Measurements from ENCODE around the gene CDH19. TPM values are rescaled to one million over a fixed set of nuclear protein-coding genes. Genes with fewer than 3 reads are reported as not detected.

The CDH19 gene
- total RNA-seq, 2 donors from 2014 or later = not detected

DNA sequence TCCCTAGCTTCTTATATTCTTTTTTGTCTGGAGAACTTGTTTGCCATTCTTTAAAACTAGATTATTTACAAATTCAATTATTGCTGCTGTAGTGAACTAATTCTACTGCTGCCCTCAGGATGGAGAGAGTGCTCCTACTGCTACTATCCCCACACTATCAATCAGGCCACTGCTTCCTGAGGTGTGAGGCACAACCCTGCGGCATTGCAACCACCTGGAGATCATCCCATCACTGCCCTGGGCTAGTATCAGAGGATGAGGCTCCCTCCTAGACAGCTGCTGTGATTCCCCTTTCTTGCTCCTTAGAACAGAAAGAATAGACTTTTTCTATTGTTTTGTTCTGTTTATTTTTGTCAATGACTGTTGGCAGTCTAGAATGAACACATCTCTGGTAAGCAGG is 146.6 kb downstream of the CDH19 start:
- Mint-ChIP-seq H3K36me3 (ENCODE audit: low read depth) (no peaks in the 10 kb centered on the region), H3K9me3 (peaks cover 17% of the 10 kb centered on the region), H3K27ac (no peak overlapping the region), H3K27me3 (no peaks in the 10 kb centered on the region), H3K4me1 (no peaks in the 10 kb centered on the region), H3K4me3 (no peak overlapping the region)
- ATAC-seq (replicated peaks) = no peak
